A549 (cell line): ENCODE data around the gene CHID1. TPM values are rescaled to one million over a fixed set of nuclear protein-coding genes. Genes with fewer than 3 reads are reported as not detected.

Experiments
- ATAC-seq, 2 experiments: fragments of 200-7000 bp in 1 of 2; fragments of >200 bp in 1 of 2; cut with Nextera tagmentation in 1 of 2; cut with Tn5 transposase in 1 of 2; 3 replicates each; pipeline versions ENCODE4 v1.8.0 to v1.9.1; 2018 to 2020; ENCODE audit warnings: mild to moderate bottlenecking in 1 of 2, moderate library complexity in 1 of 2
- CTCF ChIA-PET: fragments of 300-600 bp; sonication (Branson Sonifier 250); formaldehyde crosslinking; extraction: SDS; loops from one replicate; lab custom pipeline; 2021; ENCODE audit warnings: antibody characterized with exemption, inconsistent platforms; lab: Yijun Ruan, JAX
- POLR2A ChIA-PET: fragments of 350-600 bp; formaldehyde crosslinking; extraction: SDS; loops from one replicate; lab custom pipeline; 2021; ENCODE audit warnings: antibody characterized with exemption, inconsistent platforms; lab: Yijun Ruan, JAX
- DNase-seq, 2 experiments: peaks; one replicate each; pipeline versions ENCODE4 v3.0.0 to v3.0.0-alpha.2; 2011 to 2016; ENCODE audit warnings: low read depth in 1 of 2, low spot score in 1 of 2
- FAIRE-seq: peaks from 2 replicates; lab custom pipeline; 2011; peaks lifted over from hg19 to GRCh38; lab: Jason Lieb, UNC
- H3K27ac ChIP-seq, 2 experiments: fragments of >200 bp; sonication (Bioruptor Twin); formaldehyde crosslinking; 3 replicates each; pipeline ENCODE4 v1.5.1; 2016 to 2017
- H3K4me1 ChIP-seq: fragments of >200 bp; sonication (Bioruptor Twin); formaldehyde crosslinking; 3 replicates; pipeline ENCODE4 v1.6.1; 2016
- H3K4me2 ChIP-seq: fragments of >200 bp; sonication (Bioruptor Twin); formaldehyde crosslinking; 3 replicates; pipeline ENCODE4 v1.6.1; 2016
- H3K4me3 ChIP-seq: fragments of >200 bp; sonication (Bioruptor Twin); formaldehyde crosslinking; 3 replicates; pipeline ENCODE4 v1.5.1; 2016
- H3K9me3 ChIP-seq: fragments of >200 bp; sonication (Bioruptor Twin); formaldehyde crosslinking; 3 replicates; pipeline ENCODE4 v1.6.1; 2016
- BCL3 ChIP-seq: fragments of >200 bp; sonication (Bioruptor Twin); formaldehyde crosslinking; IDR thresholded peaks from 3 replicates; pipeline ENCODE4 v1.6.1; 2016
- BHLHE40 ChIP-seq: IDR thresholded peaks from 2 replicates; pipeline ENCODE4 v1.6.1; 2012; ENCODE audit warnings: low read depth, low read length, inconsistent platforms
- CBX8 ChIP-seq: fragments of 200-600 bp; sonication (generic); IDR thresholded peaks from 2 replicates; pipeline ENCODE4 v1.6.1; 2016
- E2F6 ChIP-seq: IDR thresholded peaks from 2 replicates; pipeline ENCODE4 v1.6.1; 2012; ENCODE audit warnings: low read depth, borderline replicate concordance
- EP300 ChIP-seq, 2 experiments: fragments of >200 bp; sonication (Bioruptor Twin); formaldehyde crosslinking; IDR thresholded peaks; 2 replicates in 1 of 2; 3 replicates in 1 of 2; pipeline ENCODE4 v1.6.1; 2016 to 2017
- FOSL2 ChIP-seq, 2 experiments: fragments of 450-650 bp in 1 of 2; fragments of >200 bp in 1 of 2; sonication (Bioruptor Twin) in 1 of 2; formaldehyde crosslinking; IDR thresholded peaks; 2 replicates each; pipeline versions ENCODE4 v1.5.0 to v1.6.1; 2016 to 2020; ENCODE audit warnings: mild to moderate bottlenecking in 1 of 2, moderate library complexity in 1 of 2
- GATA3 ChIP-seq: IDR thresholded peaks from 2 replicates; pipeline ENCODE4 v1.6.1; 2012; ENCODE audit warnings: borderline replicate concordance
- HOXB13 ChIP-seq: fragments of 250-450 bp; sonication (Bioruptor Pico); IDR thresholded peaks from 2 replicates; pipeline ENCODE4 v1.5.0; 2020; ENCODE audit warnings: low read depth, mild to moderate bottlenecking, moderate library complexity
- HOXB5 ChIP-seq: fragments of 250-450 bp; sonication (Bioruptor Pico); IDR thresholded peaks from 2 replicates; pipeline ENCODE4 v1.5.0; 2020; ENCODE audit warnings: mild to moderate bottlenecking, moderate library complexity
- JUN ChIP-seq, 2 experiments: fragments of >200 bp; sonication (Bioruptor Twin); formaldehyde crosslinking; IDR thresholded peaks; 2 replicates in 1 of 2; 3 replicates in 1 of 2; pipeline ENCODE4 v1.6.1; 2016 to 2017
- JUNB ChIP-seq: fragments of >200 bp; sonication (Bioruptor Twin); formaldehyde crosslinking; IDR thresholded peaks from 2 replicates; pipeline ENCODE4 v1.6.1; 2016
- MAFK ChIP-seq: fragments of 450-650 bp; IDR thresholded peaks from 2 replicates; pipeline ENCODE4 v1.6.1; 2014; ENCODE audit not compliant: partially characterized antibody
- MAX ChIP-seq: IDR thresholded peaks from 2 replicates; pipeline ENCODE4 v1.6.1; 2012
- MAZ ChIP-seq: fragments of 150-350 bp; IDR thresholded peaks from 2 replicates; pipeline ENCODE4 v1.6.1; 2014; ENCODE audit warnings: antibody characterized with exemption, low read depth, low read length, borderline replicate concordance
- MYC ChIP-seq: IDR thresholded peaks from 2 replicates; pipeline ENCODE4 v1.6.1; 2012; ENCODE audit warnings: mild to moderate bottlenecking, inconsistent platforms, low read length, improper control_type of control experiment, borderline replicate concordance
- NPAS2 ChIP-seq: fragments of 250-450 bp; sonication (Bioruptor Pico); IDR thresholded peaks from 2 replicates; pipeline ENCODE4 v1.8.0; 2022; ENCODE audit warnings: mild to moderate bottlenecking, moderate library complexity, borderline replicate concordance
- PBX3 ChIP-seq: IDR thresholded peaks from 2 replicates; pipeline ENCODE4 v1.6.1; 2012
- POLR2A ChIP-seq: IDR thresholded peaks from 2 replicates; pipeline ENCODE4 v1.6.1; 2012; ENCODE audit warnings: mild to moderate bottlenecking, low read length
- POLR2AphosphoS2 ChIP-seq: conservative IDR thresholded peaks from 2 replicates; pipeline ENCODE4 v1.6.1; 2012; ENCODE audit warnings: low read length, improper control_type of control experiment, inconsistent platforms
- RARB ChIP-seq: fragments of 250-450 bp; sonication (Bioruptor Pico); IDR thresholded peaks from 2 replicates; pipeline ENCODE4 v1.8.0; 2021; ENCODE audit warnings: mild to moderate bottlenecking, moderate library complexity
- ZC3H11A ChIP-seq: fragments of 450-650 bp; IDR thresholded peaks from 2 replicates; pipeline ENCODE4 v1.6.1; 2014; ENCODE audit warnings: antibody characterized with exemption, mild to moderate bottlenecking
- ZNF302 ChIP-seq: fragments of 250-450 bp; sonication (Bioruptor Pico); IDR thresholded peaks from 2 replicates; pipeline ENCODE4 v1.9.0; 2021; ENCODE audit warnings: inconsistent platforms, mild to moderate bottlenecking, moderate library complexity
- WGBS: methylation state at CpG from one replicate; pipeline ENCODE4 v1.1.6; 2017; ENCODE audit errors: missing lambda C conversion rate; 5-methylcytosine and 5-hydroxymethylcytosine counted together
- polyA plus RNA-seq, 4 experiments: library from polyadenylated mRNA; depleted of rRNA in 3 of 4; stranded (reverse); fragments of >200 nt; fragmentation: RNase III in 1 of 4; extraction: RNeasy Plus Mini Kit Qiagen cat#74134 plus additional on column Dnase treatment in 1 of 4; gene quantifications; 2 replicates in 3 of 4; 3 replicates in 1 of 4; pipeline ENCODE4 v1.2.3, GENCODE V29; 2011 to 2017

CHID1 gene
- polyA plus RNA-seq, 2 of the 4 experiments (the other 2 are of a cell fraction) = 53.8 to 70.6 TPM

GRCh38 chr11:844693-845644, 65.6 kb downstream of the CHID1 start:
- ChIA-PET CTCF (interaction anchor here (0.7 to 5.4 kb wide), 4 partner anchors 11 to 206 kb away, joined by 3 to 40 read pairs (median 20); no protein-coding TSS in a partner anchor), POLR2A (interaction anchor here (0.6 to 3.9 kb wide), 5 partner anchors 12 to 50 kb away, joined by 3 to 47 read pairs (median 6); partner anchors contain the start of genes CD151 and PNPLA2)
- TF ChIP-seq HOXB13 (0 out of 2 replicates have a peak, but pooled peaks have one; percentile 37), JUNB (no peak), MAX (peak; percentile 38; the same call in 1 of the 2 replicates), MYC (0 out of 2 replicates have a peak, but pooled peaks have one; percentile 30), PBX3 (peak; percentile 12), MAZ (no peak; the same call in 1 of the 2 replicates), BHLHE40 (peak; percentile 36; the same call in 1 of the 2 replicates), MAFK (peak; percentile 76)
- WGBS = 17% methylated on average over 9 of the region's 31 CpGs
- Histone ChIP-seq H3K4me2 (peak overlapping the region; percentile 92), H3K4me1 (peaks cover 55% of the 10 kb centered on the region), H3K9me3 (no peaks in the 10 kb centered on the region), H3K27ac (peak overlapping the region; percentile 99), H3K4me3 (peak overlapping the region; percentile 100)
- DNase-seq (peak; percentile 83 to 92), ATAC-seq (peak; percentile 2 to 55), FAIRE-seq (no peak)

- FAIRE-seq (peak; percentile 98), ATAC-seq (peak; percentile 25 to 71), DNase-seq (peak; percentile 86 to 96)
- Histone ChIP-seq H3K4me2 (peak overlapping the region; percentile 92), H3K4me3 (peak overlapping the region; percentile 100), H3K4me1 (peaks cover 63% of the 10 kb centered on the region), H3K9me3 (no peaks in the 10 kb centered on the region), H3K27ac (peak overlapping the region; percentile 99)
- ChIA-PET CTCF (interaction anchor here (0.6 to 5.4 kb wide), 5 partner anchors 10 to 207 kb away, joined by 3 to 40 read pairs (median 6); no protein-coding TSS in a partner anchor), POLR2A (interaction anchor here (1.2 to 3.9 kb wide), 5 partner anchors 11 to 51 kb away, joined by 5 to 47 read pairs (median 6); partner anchors contain the start of genes CD151 and PNPLA2)
- WGBS = 2% methylated on average over 14 of the region's 25 CpGs
- TF ChIP-seq EP300 (IDR thresholded peaks at IDR 0.05) (peak in 1 of 2 experiments; percentile 45; a peak in 1 of 5 replicates), ZNF302 (no peak), E2F6 (peak; percentile 69), POLR2AphosphoS2 (no peak; the same call in 1 of the 2 replicates), BHLHE40 (peak; percentile 47; the same call in 1 of the 2 replicates), ZC3H11A (no peak), GATA3 (peak; percentile 74), CBX8 (no peak), POLR2A (peak; percentile 56), RARB (CRISPR knock-in tag) (0 out of 2 replicates have a peak, but pooled peaks have one; percentile 61), NPAS2 (peak; percentile 95), JUNB (no peak), MYC (peak; percentile 91), BCL3 (peak; percentile 56; the same call in 2 of the 3 replicates), FOSL2 (IDR thresholded peaks at IDR 0.05) (no peak), FOSL2 (CRISPR knock-in tag; IDR thresholded peaks at IDR 0.05) (peak; percentile 60), MAX (peak; percentile 99), JUN (IDR thresholded peaks at IDR 0.05) (peak; percentile 66 to 82; a peak in 4 of 5 replicates), PBX3 (peak; percentile 72), HOXB5 (CRISPR knock-in tag) (0 out of 2 replicates have a peak, but pooled peaks have one; percentile 44)
Measured at GRCh38 chr11:843818-844692, 66.6 kb downstream of the CHID1 start.
